Peyer's patch (tissue), 4 donors: ENCODE data around the gene CERS6. TPM values are rescaled to one million over a fixed set of nuclear protein-coding genes. Genes with fewer than 3 reads are reported as not detected.

Experiments
- DNase-seq, 3 donors: peaks; one replicate each; pipeline ENCODE4 v3.0.0-alpha.2; 2017 to 2019
- H3K27ac ChIP-seq, 4 donors: fragments of 200-600 bp; sonication (generic); one replicate each; pipeline ENCODE4 v1.5.1; 2016 to 2019
- H3K27me3 ChIP-seq, 2 donors: fragments of 200-600 bp; sonication (generic); one replicate each; pipeline ENCODE4 v1.5.1; 2019
- H3K36me3 ChIP-seq, 3 donors: fragments of 200-600 bp; sonication (generic); one replicate each; pipeline ENCODE4 v1.5.1; 2016 to 2019
- H3K4me1 ChIP-seq, 4 donors: fragments of 200-600 bp; sonication (generic); one replicate each; pipeline ENCODE4 v1.5.1; 2016 to 2019
- H3K4me3 ChIP-seq, 4 donors: fragments of 200-600 bp; sonication (generic); 1 replicate in 3 of 4; 2 replicates in 1 of 4; pipeline ENCODE4 v1.5.1; 2016 to 2019; ENCODE audit warnings: mild to moderate bottlenecking in 1 of 4
- H3K9me3 ChIP-seq, 4 donors: fragments of 200-600 bp; sonication (generic); one replicate each; pipeline ENCODE4 v1.5.1; 2016 to 2019; ENCODE audit warnings: mild to moderate bottlenecking in 1 of 4
- CTCF ChIP-seq, 6 experiments: fragments of 450-650 bp in 4 of 6; fragments of 200-600 bp in 2 of 6; sonication (generic) in 1 of 6; IDR thresholded peaks; one replicate each; pipeline ENCODE4 v1.5.1; 2017 to 2019; ENCODE audit warnings: antibody characterized with exemption in 6 of 6, mild to moderate bottlenecking in 3 of 6, moderate library complexity in 1 of 6
- POLR2A ChIP-seq, 2 donors: fragments of 450-650 bp; IDR thresholded peaks; one replicate each; pipeline ENCODE4 v1.5.1; 2017; ENCODE audit warnings: antibody characterized with exemption in 2 of 2, mild to moderate bottlenecking in 2 of 2, moderate library complexity in 2 of 2
- total RNA-seq, 4 donors: library from RNA; depleted of rRNA; stranded (reverse); fragments of >200 nt; gene quantifications; one replicate each; pipeline ENCODE4 v1.1.0, GENCODE V29; 2016

The CERS6 gene
- total RNA-seq, 4 donors from 2014 or later: 28.1 to 110 (median 96.7) TPM

GRCh38 chr2:168469281-168469988 is 13.4 kb downstream of the CERS6 start:
- Histone ChIP-seq H3K27ac (no peak overlapping the region), H3K27me3 (no peaks in the 10 kb centered on the region), H3K4me3 (no peak overlapping the region), H3K4me1 (peaks cover 0 to 49% (median 0%) of the 10 kb centered on the region in 4 donors), H3K36me3 (no peaks in the 10 kb centered on the region), H3K9me3 (no peaks in the 10 kb centered on the region)
- no peak for DNase-seq
- TF ChIP-seq CTCF (IDR thresholded peaks at IDR 0.05) (no peak), POLR2A (IDR thresholded peaks at IDR 0.05) (no peak)

GRCh38 chr2:168470320-168471162 is 14.5 kb downstream of the CERS6 start:
- Histone ChIP-seq H3K4me3 (no peak overlapping the region), H3K36me3 (no peaks in the 10 kb centered on the region), H3K27ac (no peak overlapping the region), H3K4me1 (peaks cover 0 to 41% (median 0%) of the 10 kb centered on the region in 4 donors), H3K27me3 (no peaks in the 10 kb centered on the region), H3K9me3 (no peaks in the 10 kb centered on the region)
- no peak for TF ChIP-seq POLR2A (IDR thresholded peaks at IDR 0.05)
- no peak for TF ChIP-seq CTCF (IDR thresholded peaks at IDR 0.05)
- DNase-seq: no peak

DNA sequence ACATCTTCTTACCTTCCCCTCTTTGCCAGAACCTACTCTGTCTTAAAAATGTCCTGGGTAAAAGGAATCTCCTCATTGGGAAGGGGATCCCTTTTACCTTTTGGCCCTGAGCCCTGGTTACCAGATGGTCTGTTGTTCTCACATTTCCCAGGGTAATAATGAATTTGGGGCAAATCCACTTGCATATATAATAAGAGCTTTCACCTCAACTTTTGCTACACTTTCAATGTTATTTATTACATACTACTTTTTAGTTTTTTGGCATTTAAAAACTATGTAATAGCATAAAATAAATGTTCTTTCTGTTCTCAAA is 15.0 kb downstream of the CERS6 start:
- no peak for DNase-seq
- H3K4me3 ChIP-seq: no peak overlapping the region
- no peaks in the 10 kb centered on the region for H3K9me3 ChIP-seq
- no peaks in the 10 kb centered on the region for H3K36me3 ChIP-seq
- no peak overlapping the region for H3K27ac ChIP-seq
- no peaks in the 10 kb centered on the region for H3K27me3 ChIP-seq
- TF ChIP-seq CTCF (IDR thresholded peaks at IDR 0.05) (no peak), POLR2A (IDR thresholded peaks at IDR 0.05) (no peak)
- H3K4me1 ChIP-seq: peaks cover 0 to 40% (median 0%) of the 10 kb centered on the region in 4 donors

DNA sequence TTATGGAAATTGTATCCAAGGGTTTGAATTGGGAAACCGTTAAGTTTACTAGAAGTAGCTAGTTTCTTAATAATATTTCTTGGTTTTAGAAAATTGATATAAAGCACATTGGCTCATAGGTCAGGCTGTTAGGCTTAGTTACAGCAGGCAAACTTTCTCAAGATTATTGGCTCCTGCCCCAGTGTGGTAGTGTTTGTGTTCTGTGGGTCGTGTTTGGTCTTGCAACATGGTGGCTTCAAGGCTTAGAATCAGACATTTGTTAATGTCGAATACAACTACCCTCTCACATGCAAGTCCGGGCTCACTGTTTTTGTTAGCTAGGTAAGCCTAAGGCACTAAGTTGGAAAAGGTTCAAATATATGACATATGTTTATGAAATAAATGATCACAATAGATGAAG is 19.6 kb downstream of the CERS6 start:
- H3K4me1 ChIP-seq: peaks cover 0 to 28% (median 0%) of the 10 kb centered on the region in 4 donors
- DNase-seq: no peak
- no peak overlapping the region for H3K4me3 ChIP-seq
- no peaks in the 10 kb centered on the region for H3K27me3 ChIP-seq
- H3K9me3 ChIP-seq: no peaks in the 10 kb centered on the region
- no peak overlapping the region for H3K27ac ChIP-seq
- no peak for TF ChIP-seq POLR2A (IDR thresholded peaks at IDR 0.05)
- no peak for TF ChIP-seq CTCF (IDR thresholded peaks at IDR 0.05)
- no peaks in the 10 kb centered on the region for H3K36me3 ChIP-seq

DNA sequence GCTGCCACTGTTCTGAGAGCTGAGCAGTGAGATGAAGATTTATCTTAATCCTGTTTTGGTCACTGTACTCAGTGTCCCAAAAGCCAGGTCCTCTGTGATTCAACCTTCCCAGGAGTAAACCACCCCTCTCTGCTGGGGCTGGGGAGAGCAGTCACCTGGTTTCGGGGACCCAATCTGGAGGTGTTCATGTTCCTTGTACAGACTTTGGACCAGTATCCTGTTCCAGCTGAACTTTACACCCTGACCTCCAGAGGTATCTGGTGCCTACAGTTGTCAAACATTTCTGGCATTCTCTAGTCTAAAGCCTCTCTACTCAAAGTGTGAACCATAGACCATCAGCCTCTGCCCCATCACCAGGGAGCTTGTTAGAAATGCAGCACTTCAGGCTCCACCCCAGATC is 22.1 kb downstream of the CERS6 start:
- no peak for DNase-seq
- H3K27me3 ChIP-seq: no peaks in the 10 kb centered on the region
- H3K36me3 ChIP-seq: no peaks in the 10 kb centered on the region
- TF ChIP-seq POLR2A (IDR thresholded peaks at IDR 0.05) (no peak), CTCF (IDR thresholded peaks at IDR 0.05) (no peak)
- H3K4me3 ChIP-seq: no peak overlapping the region
- no peaks in the 10 kb centered on the region for H3K9me3 ChIP-seq
- peaks cover 0 to 24% (median 0%) of the 10 kb centered on the region in 4 donors for H3K4me1 ChIP-seq
- peak overlapping the region in 1 of 4 donors; percentile 48 for H3K27ac ChIP-seq
